T-helper 17 cell (primary cell): ENCODE results near the gene TUBB2A. TPM values are rescaled to one million over a fixed set of nuclear protein-coding genes. Genes with fewer than 3 reads are reported as not detected.
A peak's percentile ranks its signal among the peaks of the same experiment; 100 is the strongest.
"Not testable (repeated sequence)": the region's sequence is repeated elsewhere in the genome, so short reads cannot be mapped to it uniquely, and the experiment has no call there.

Experiments used
- ATAC-seq: fragments of 150-1000 bp; cut with Tn5 transposase; 2 replicates; pipeline ENCODE4 v1.10.0; 2021; ENCODE audit warnings: mild to moderate bottlenecking, moderate library complexity
- DNase-seq, 3 donors: peaks; one replicate each; pipeline versions ENCODE4 v3.0.0 to v3.0.0-alpha.2; 2020 to 2021
- H3K9me3 ChIP-seq: one replicate; pipeline ENCODE4 v1.7.0; 2013; ENCODE audit warnings: low read length, mild to moderate bottlenecking; ENCODE audit not compliant: control insufficient read depth, poor library complexity, severe bottlenecking
- H3K27ac Mint-ChIP-seq: one replicate; pipeline ENCODE4 v1.8.0; 2022; ENCODE audit warnings: mild to moderate bottlenecking, moderate library complexity, mixed read lengths
- H3K27me3 Mint-ChIP-seq: one replicate; pipeline ENCODE4 v1.8.0; 2022; ENCODE audit warnings: mixed read lengths
- H3K36me3 Mint-ChIP-seq: one replicate; pipeline ENCODE4 v1.8.0; 2022; ENCODE audit warnings: low read depth, mixed read lengths
- H3K4me1 Mint-ChIP-seq: one replicate; pipeline ENCODE4 v1.8.0; 2022; ENCODE audit warnings: mild to moderate bottlenecking, mixed read lengths
- H3K4me3 Mint-ChIP-seq: one replicate; pipeline ENCODE4 v1.8.0; 2022; ENCODE audit warnings: mild to moderate bottlenecking, moderate library complexity, mixed read lengths
- total RNA-seq, 4 donors: library from RNA in 2 of 4; stranded (reverse) in 2 of 4; gene quantifications; one replicate each; pipeline ENCODE4 v1.2.3 and lab custom pipeline; 2022 to 2026

TUBB2A gene
- total RNA-seq, 2 donors from 2014 or later, result 51.6 to 74.8 TPM

GRCh38 chr6:3194535-3195419 lies 37.4 kb upstream of the TUBB2A start:
- H3K9me3 ChIP-seq, result no peaks in the 10 kb centered on the region
- Mint-ChIP-seq H3K27me3 (peaks cover 8% of the 10 kb centered on the region), H3K36me3 (peaks cover 2% of the 10 kb centered on the region), H3K4me3 (no peak overlapping the region), H3K27ac (no peak overlapping the region), H3K4me1 (peaks cover 2% of the 10 kb centered on the region)
- no peak for ATAC-seq
- DNase-seq, result no peak

DNA sequence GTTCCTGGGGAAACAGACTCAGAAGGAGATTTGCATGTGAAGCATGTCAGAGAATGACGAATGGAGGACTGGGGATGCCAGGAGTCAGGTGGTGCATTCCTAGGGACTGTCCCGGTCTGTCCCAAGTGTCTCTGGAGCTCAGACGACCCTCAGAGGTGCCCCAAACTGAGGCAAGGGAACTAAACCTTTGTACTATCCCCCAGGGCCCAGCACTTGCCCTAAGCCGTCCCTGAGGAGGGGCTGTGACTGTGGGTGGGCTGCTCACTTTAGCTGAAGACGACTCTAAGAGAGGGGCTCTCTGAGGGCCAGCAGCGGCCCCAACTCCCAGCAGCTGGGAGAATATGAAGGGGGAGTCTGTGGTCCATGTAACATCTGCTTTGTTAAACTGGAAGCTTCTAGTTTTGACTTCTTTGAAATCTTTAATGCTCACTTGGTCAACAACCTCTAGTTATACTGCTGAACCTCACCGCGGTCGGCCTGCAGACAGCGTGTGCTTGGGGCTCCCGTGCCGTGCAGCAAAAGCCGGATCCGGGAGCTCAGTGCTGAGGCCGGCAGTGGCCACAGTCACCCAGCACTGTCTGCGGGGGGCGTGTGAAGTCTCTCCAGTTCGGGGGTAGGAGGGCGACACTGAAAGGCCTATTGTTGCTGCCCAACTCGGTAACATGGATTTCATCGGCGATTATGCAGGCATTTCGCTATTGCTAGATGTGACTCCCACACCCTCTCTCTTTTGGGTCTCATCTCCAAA lies 35.9 kb upstream of the TUBB2A start:
- DNase-seq, result no peak
- no peak overlapping the region for H3K27ac Mint-ChIP-seq

DNA sequence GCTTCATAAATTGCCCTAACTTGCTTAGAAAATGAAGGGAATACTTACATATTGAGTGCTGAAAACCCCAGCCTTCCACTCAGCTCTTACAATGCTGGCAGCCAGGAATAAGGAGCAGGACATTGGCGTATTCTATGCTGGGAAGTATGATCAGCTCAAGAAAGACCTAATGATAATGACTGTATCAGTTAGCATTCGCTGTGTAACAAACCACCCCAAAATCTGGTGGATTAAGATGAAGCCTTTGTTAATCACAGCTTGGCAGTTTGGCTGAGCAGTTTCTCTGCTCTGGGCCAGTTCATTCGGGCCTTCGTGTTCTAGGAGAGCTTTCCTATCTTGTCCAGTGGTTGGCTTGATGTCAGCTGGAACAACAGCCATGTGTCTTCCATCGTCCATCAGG lies 33.4 kb upstream of the TUBB2A start:
- no peaks in the 10 kb centered on the region for H3K9me3 ChIP-seq
- Mint-ChIP-seq H3K36me3 (peaks cover 2% of the 10 kb centered on the region), H3K27me3 (peaks cover 34% of the 10 kb centered on the region), H3K4me1 (peaks cover 2% of the 10 kb centered on the region), H3K4me3 (no peak overlapping the region), H3K27ac (no peak overlapping the region)
- no peak for DNase-seq
- ATAC-seq, result no peak

More for the DNA sequence above, 35.9 kb upstream of the TUBB2A start:
- no peaks in the 10 kb centered on the region for H3K9me3 ChIP-seq
- H3K27me3 Mint-ChIP-seq, result peaks cover 14% of the 10 kb centered on the region
- H3K4me1 Mint-ChIP-seq, result peaks cover 2% of the 10 kb centered on the region
- H3K36me3 Mint-ChIP-seq, result peaks cover 2% of the 10 kb centered on the region
- no peak overlapping the region for H3K4me3 Mint-ChIP-seq
- ATAC-seq, result no peak

DNA sequence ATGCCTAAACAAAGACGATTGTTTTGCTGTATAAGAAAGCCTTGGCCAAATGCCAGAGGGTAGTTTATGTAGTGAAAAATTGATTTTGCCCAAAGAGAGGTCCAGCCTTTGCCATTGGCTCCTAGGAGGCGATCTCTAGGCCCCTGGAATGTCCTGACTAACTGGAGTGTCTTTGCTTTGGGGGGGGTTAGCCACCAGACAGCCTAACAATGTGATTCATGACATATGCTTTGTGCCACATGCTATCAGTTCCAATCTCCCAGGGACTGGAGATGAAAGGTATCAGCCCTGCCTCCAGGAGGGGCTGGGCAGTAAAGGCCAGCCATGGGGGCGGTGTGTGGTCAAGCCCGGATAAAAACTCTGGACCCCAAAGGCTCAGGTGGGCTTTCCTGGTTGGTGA lies 32.7 kb upstream of the TUBB2A start:
- ATAC-seq, result no peak
- Mint-ChIP-seq H3K36me3 (peaks cover 2% of the 10 kb centered on the region), H3K27ac (no peak overlapping the region), H3K27me3 (peaks cover 40% of the 10 kb centered on the region), H3K4me3 (no peak overlapping the region), H3K4me1 (peaks cover 2% of the 10 kb centered on the region)
- no peaks in the 10 kb centered on the region for H3K9me3 ChIP-seq
- DNase-seq, result no peak

- H3K27me3 Mint-ChIP-seq, result peaks cover 47% of the 10 kb centered on the region
- not testable (repeated sequence) for ATAC-seq, H3K4me3 Mint-ChIP-seq, H3K9me3 ChIP-seq, DNase-seq, H3K27ac Mint-ChIP-seq, H3K4me1 Mint-ChIP-seq, H3K36me3 Mint-ChIP-seq
Observed at GRCh38 chr6:3189192-3189591, 31.8 kb upstream of the TUBB2A start.

DNA sequence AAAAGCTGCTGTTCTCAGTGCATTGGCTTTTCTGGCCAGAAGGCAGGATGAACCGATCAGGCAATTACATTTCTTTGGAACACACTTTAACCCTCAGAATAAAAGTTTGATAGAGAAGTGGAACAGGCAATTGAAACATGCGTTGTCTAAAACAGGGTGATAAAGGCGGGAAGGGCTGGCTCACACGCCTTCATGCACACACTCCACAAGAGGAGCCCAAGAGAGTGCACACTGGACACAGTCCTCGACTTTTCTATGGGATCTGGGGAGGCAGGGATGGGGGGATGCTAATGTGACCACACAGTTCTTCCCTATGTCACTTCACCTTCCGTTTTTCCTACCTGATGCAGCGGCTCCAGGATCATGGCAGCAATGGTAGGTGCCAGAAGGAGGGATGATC lies 30.9 kb upstream of the TUBB2A start:
- Mint-ChIP-seq H3K27me3 (peaks cover 57% of the 10 kb centered on the region), H3K4me1 (peaks cover 2% of the 10 kb centered on the region), H3K27ac (no peak overlapping the region), H3K36me3 (peaks cover 2% of the 10 kb centered on the region), H3K4me3 (no peak overlapping the region)
- H3K9me3 ChIP-seq, result no peaks in the 10 kb centered on the region
- DNase-seq (no peak), ATAC-seq (no peak)

GRCh38 chr6:3186974-3187382 lies 29.6 kb upstream of the TUBB2A start:
- no peak overlapping the region for H3K27ac Mint-ChIP-seq
- H3K4me1 Mint-ChIP-seq, result peaks cover 1% of the 10 kb centered on the region
- H3K4me3 Mint-ChIP-seq, result no peak overlapping the region

GRCh38 chr6:3183066-3183465 lies 25.7 kb upstream of the TUBB2A start:
- Mint-ChIP-seq H3K4me1 (peaks cover 2% of the 10 kb centered on the region), H3K36me3 (no peaks in the 10 kb centered on the region), H3K4me3 (no peak overlapping the region), H3K27ac (no peak overlapping the region), H3K27me3 (peaks cover 57% of the 10 kb centered on the region)
- ATAC-seq (no peak), DNase-seq (no peak)
- H3K9me3 ChIP-seq, result no peaks in the 10 kb centered on the region

More at GRCh38 chr6:3186974-3187382, 29.6 kb upstream of the TUBB2A start:
- peaks cover 1% of the 10 kb centered on the region for H3K36me3 Mint-ChIP-seq
- H3K27me3 Mint-ChIP-seq, result peaks cover 57% of the 10 kb centered on the region
- no peaks in the 10 kb centered on the region for H3K9me3 ChIP-seq
- no peak for DNase-seq
- ATAC-seq, result no peak

- Mint-ChIP-seq H3K27me3 (peaks cover 51% of the 10 kb centered on the region), H3K4me1 (peaks cover 2% of the 10 kb centered on the region), H3K4me3 (no peak overlapping the region), H3K36me3 (peaks cover under 1% of the 10 kb centered on the region), H3K27ac (no peak overlapping the region)
- DNase-seq (no peak), ATAC-seq (no peak)
- H3K9me3 ChIP-seq, result no peaks in the 10 kb centered on the region
Observed at GRCh38 chr6:3181105-3181504, 23.8 kb upstream of the TUBB2A start.

GRCh38 chr6:3179945-3180344 lies 22.6 kb upstream of the TUBB2A start:
- not testable (repeated sequence) for H3K4me1 Mint-ChIP-seq
- peak overlapping the region; percentile 76 for H3K4me3 Mint-ChIP-seq
- peak overlapping the region; percentile 19 for H3K27ac Mint-ChIP-seq

DNA sequence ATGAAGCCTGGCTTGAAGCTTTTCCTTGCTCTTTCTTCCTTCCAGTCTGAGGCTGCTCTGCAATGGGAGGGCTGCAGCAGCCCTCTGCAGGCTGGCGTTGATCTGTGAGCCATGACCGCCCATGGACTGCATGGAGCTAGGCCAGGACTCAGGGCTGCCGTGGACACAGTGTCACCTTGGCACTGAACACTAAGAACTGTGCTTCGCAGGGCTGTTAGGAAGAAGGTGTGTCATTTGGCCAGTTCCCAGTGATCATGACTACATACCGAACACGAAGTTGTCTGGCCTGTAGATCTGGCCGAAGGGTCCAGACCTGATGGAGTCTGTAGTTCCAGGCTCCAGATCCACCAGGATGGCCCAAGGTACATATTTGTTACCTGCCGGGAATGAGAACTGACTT lies 21.3 kb upstream of the TUBB2A start:
- not testable (repeated sequence) for H3K4me3 Mint-ChIP-seq

More at GRCh38 chr6:3179945-3180344, 22.6 kb upstream of the TUBB2A start:
- peaks cover 47% of the 10 kb centered on the region for H3K27me3 Mint-ChIP-seq
- not testable (repeated sequence) for DNase-seq, ATAC-seq, H3K9me3 ChIP-seq, H3K36me3 Mint-ChIP-seq

GRCh38 chr6:3176562-3177355 lies 19.4 kb upstream of the TUBB2A start:
- H3K36me3 Mint-ChIP-seq, result peaks cover 4% of the 10 kb centered on the region
- ATAC-seq (no peak), DNase-seq (no peak)
- no peaks in the 10 kb centered on the region for H3K9me3 ChIP-seq
- peaks cover 2% of the 10 kb centered on the region for H3K4me1 Mint-ChIP-seq
- H3K4me3 Mint-ChIP-seq, result no peak overlapping the region
- H3K27me3 Mint-ChIP-seq, result peaks cover 41% of the 10 kb centered on the region
- H3K27ac Mint-ChIP-seq, result no peak overlapping the region

More for the DNA sequence above, 21.3 kb upstream of the TUBB2A start:
- not testable (repeated sequence) for H3K36me3 Mint-ChIP-seq, H3K27ac Mint-ChIP-seq, ATAC-seq, H3K9me3 ChIP-seq, H3K4me1 Mint-ChIP-seq, DNase-seq
- peaks cover 35% of the 10 kb centered on the region for H3K27me3 Mint-ChIP-seq
